ENCODE data around the gene NSUN6. TPM values are rescaled to one million over a fixed set of nuclear protein-coding genes. Genes with fewer than 3 reads are reported as not detected.
"Not testable (repeated sequence)": the region's sequence is repeated elsewhere in the genome, so short reads cannot be mapped to it uniquely, and the experiment has no call there.

NSUN6 gene
- total RNA-seq, 1 experiment from 2014 or later, result 13.3 TPM

GRCh38 chr10:18647151-18647550, 4.2 kb downstream of the NSUN6 start:
- H3K36me3 ChIP-seq, result peaks cover 7% of the 10 kb centered on the region
- H3K27ac ChIP-seq, result no peak overlapping the region
- no peak for DNase-seq
- no peak overlapping the region for H3K4me3 ChIP-seq
- no peaks in the 10 kb centered on the region for H3K4me1 ChIP-seq
- no peaks in the 10 kb centered on the region for H3K27me3 ChIP-seq
- H3K9me3 ChIP-seq (replicated peaks), result no peaks in the 10 kb centered on the region

GRCh38 chr10:18639719-18640118, 11.7 kb downstream of the NSUN6 start:
- not testable (repeated sequence) for H3K4me3 ChIP-seq; H3K27me3 ChIP-seq; DNase-seq; H3K36me3 ChIP-seq; H3K4me1 ChIP-seq; H3K27ac ChIP-seq; H3K9me3 ChIP-seq (replicated peaks)

- DNase-seq; H3K36me3 ChIP-seq; H3K4me3 ChIP-seq; H3K4me1 ChIP-seq; H3K27me3 ChIP-seq; H3K9me3 ChIP-seq (replicated peaks); H3K27ac ChIP-seq: not testable (repeated sequence)
Measured at GRCh38 chr10:18637400-18637799, 14.0 kb downstream of the NSUN6 start.

- no peak overlapping the region for H3K4me3 ChIP-seq
- no peak for DNase-seq
- H3K27ac ChIP-seq, result no peak overlapping the region
- H3K36me3 ChIP-seq, result no peaks in the 10 kb centered on the region; the same call in 1 of the 2 replicates
- H3K27me3 ChIP-seq, result no peaks in the 10 kb centered on the region
- no peaks in the 10 kb centered on the region for H3K9me3 ChIP-seq (replicated peaks)
- H3K4me1 ChIP-seq, result no peaks in the 10 kb centered on the region
Measured at GRCh38 chr10:18635995-18636394, 15.4 kb downstream of the NSUN6 start.

- H3K36me3 ChIP-seq; DNase-seq; H3K4me3 ChIP-seq; H3K9me3 ChIP-seq (replicated peaks); H3K4me1 ChIP-seq; H3K27me3 ChIP-seq; H3K27ac ChIP-seq: not testable (repeated sequence)
Measured at GRCh38 chr10:18632500-18632899, 18.9 kb downstream of the NSUN6 start.

GRCh38 chr10:18627452-18628018, 23.9 kb downstream of the NSUN6 start:
- not testable (repeated sequence) for H3K27ac ChIP-seq; H3K9me3 ChIP-seq (replicated peaks); H3K36me3 ChIP-seq; DNase-seq; H3K4me3 ChIP-seq; H3K27me3 ChIP-seq; H3K4me1 ChIP-seq

- Histone ChIP-seq H3K4me3 (no peak overlapping the region), H3K27ac (no peak overlapping the region), H3K4me1 (no peaks in the 10 kb centered on the region)
Measured at GRCh38 chr10:18625886-18626285, 25.5 kb downstream of the NSUN6 start.

GRCh38 chr10:18623671-18624070, 27.7 kb downstream of the NSUN6 start:
- DNase-seq, H3K4me1 ChIP-seq, H3K27me3 ChIP-seq: not testable (repeated sequence)

More at GRCh38 chr10:18625886-18626285, 25.5 kb downstream of the NSUN6 start:
- H3K27me3 ChIP-seq, result no peaks in the 10 kb centered on the region
- H3K9me3 ChIP-seq (replicated peaks), result no peaks in the 10 kb centered on the region
- no peak for DNase-seq
- 0 out of 2 replicates have a peak, but pooled peaks cover 3% of the 10 kb centered on the region for H3K36me3 ChIP-seq

GRCh38 chr10:18620856-18621255, 30.5 kb downstream of the NSUN6 start:
- Histone ChIP-seq H3K4me1 (no peaks in the 10 kb centered on the region), H3K27ac (no peak overlapping the region), H3K4me3 (no peak overlapping the region), H3K9me3 (replicated peaks) (no peaks in the 10 kb centered on the region), H3K36me3 (peaks cover 6% of the 10 kb centered on the region; the same call in 1 of the 2 replicates), H3K27me3 (no peaks in the 10 kb centered on the region)
- DNase-seq, result no peak

More at GRCh38 chr10:18623671-18624070, 27.7 kb downstream of the NSUN6 start:
- H3K4me3 ChIP-seq; H3K9me3 ChIP-seq (replicated peaks); H3K36me3 ChIP-seq; H3K27ac ChIP-seq: not testable (repeated sequence)

- H3K36me3 ChIP-seq, result peaks cover 6% of the 10 kb centered on the region; the same call in 1 of the 2 replicates
- H3K27ac ChIP-seq, result no peak overlapping the region
- no peaks in the 10 kb centered on the region for H3K27me3 ChIP-seq
- H3K4me3 ChIP-seq, result no peak overlapping the region
- DNase-seq, result no peak
- H3K4me1 ChIP-seq, result no peaks in the 10 kb centered on the region
- H3K9me3 ChIP-seq (replicated peaks), result no peaks in the 10 kb centered on the region
Measured at GRCh38 chr10:18619016-18619415, 32.4 kb downstream of the NSUN6 start.

- Histone ChIP-seq H3K9me3 (replicated peaks) (no peaks in the 10 kb centered on the region), H3K4me1 (no peaks in the 10 kb centered on the region), H3K36me3 (peaks cover 5% of the 10 kb centered on the region; the same call in 1 of the 2 replicates), H3K4me3 (no peak overlapping the region), H3K27ac (no peak overlapping the region), H3K27me3 (no peaks in the 10 kb centered on the region)
- no peak for DNase-seq
Measured at GRCh38 chr10:18616337-18616736, 35.0 kb downstream of the NSUN6 start.

- no peaks in the 10 kb centered on the region for H3K27me3 ChIP-seq
- H3K36me3 ChIP-seq, result peaks cover 4% of the 10 kb centered on the region; the same call in 1 of the 2 replicates
- H3K4me1 ChIP-seq, result no peaks in the 10 kb centered on the region
- H3K4me3 ChIP-seq, result no peak overlapping the region
- H3K9me3 ChIP-seq (replicated peaks), result no peaks in the 10 kb centered on the region
- H3K27ac ChIP-seq, result no peak overlapping the region
- no peak for DNase-seq
Measured at GRCh38 chr10:18615618-18616017, 35.8 kb downstream of the NSUN6 start.

GRCh38 chr10:18611168-18611567, 40.2 kb downstream of the NSUN6 start:
- H3K4me3 ChIP-seq, result no peak overlapping the region
- no peak overlapping the region for H3K27ac ChIP-seq
- H3K4me1 ChIP-seq, result 0 out of 2 replicates have a peak, but pooled peaks cover 4% of the 10 kb centered on the region
- peaks cover 3% of the 10 kb centered on the region; the same call in 1 of the 2 replicates for H3K36me3 ChIP-seq
- no peaks in the 10 kb centered on the region for H3K9me3 ChIP-seq (replicated peaks)
- DNase-seq, result no peak
- no peaks in the 10 kb centered on the region for H3K27me3 ChIP-seq

- H3K36me3 ChIP-seq, result peaks cover 3% of the 10 kb centered on the region; the same call in 1 of the 2 replicates
- no peak overlapping the region for H3K27ac ChIP-seq
- DNase-seq, result no peak
- no peak overlapping the region for H3K4me3 ChIP-seq
- H3K9me3 ChIP-seq (replicated peaks), result no peaks in the 10 kb centered on the region
- H3K4me1 ChIP-seq, result 0 out of 2 replicates have a peak, but pooled peaks cover 4% of the 10 kb centered on the region
- no peaks in the 10 kb centered on the region for H3K27me3 ChIP-seq
Measured at GRCh38 chr10:18610517-18610916, 40.9 kb downstream of the NSUN6 start.

- Histone ChIP-seq H3K4me3 (no peak overlapping the region), H3K27ac (no peak overlapping the region), H3K4me1 (0 out of 2 replicates have a peak, but pooled peaks cover 4% of the 10 kb centered on the region), H3K27me3 (no peaks in the 10 kb centered on the region), H3K9me3 (replicated peaks) (no peaks in the 10 kb centered on the region), H3K36me3 (peaks cover 3% of the 10 kb centered on the region; the same call in 1 of the 2 replicates)
- no peak for DNase-seq
Measured at GRCh38 chr10:18608596-18608995, 42.8 kb downstream of the NSUN6 start.

Measured in SJCRH30 (cell line).